HG02588 (cell line): ENCODE measurements around the gene EFHD2.
"Not testable (repeated sequence)": the region's sequence is repeated elsewhere in the genome, so short reads cannot be mapped to it uniquely, and the experiment has no call there.

Experiments
- ATAC-seq: cut with Tn5 transposase; IDR thresholded peaks from one replicate; pipeline ENCODE4 v1.9.1; 2021; ENCODE audit warnings: mild to moderate bottlenecking, moderate library complexity; ENCODE audit not compliant: unreplicated experiment

EFHD2 gene

DNA sequence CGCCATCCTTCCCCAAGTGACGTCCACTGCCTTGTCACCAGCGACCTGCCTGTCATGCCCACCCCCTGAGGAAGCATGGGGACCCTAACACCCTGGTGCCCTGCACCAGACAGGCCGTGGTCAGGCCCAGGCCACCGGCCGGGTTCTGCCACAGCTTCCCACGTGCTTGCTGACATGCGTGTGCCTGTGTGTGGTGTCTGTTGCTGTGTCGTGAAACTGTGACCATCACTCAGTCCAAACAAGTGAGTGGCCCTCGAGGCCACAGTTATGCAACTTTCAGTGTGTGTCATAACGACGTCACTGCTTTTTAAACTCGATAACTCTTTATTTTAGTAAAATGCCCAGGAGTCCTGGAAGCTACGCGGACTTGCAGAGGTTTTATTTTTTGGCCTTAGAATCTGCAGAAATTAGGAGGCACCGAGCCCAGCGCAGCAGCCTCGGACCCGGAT, 20.0 kb downstream of the EFHD2 start:
- no peak for ATAC-seq

DNA sequence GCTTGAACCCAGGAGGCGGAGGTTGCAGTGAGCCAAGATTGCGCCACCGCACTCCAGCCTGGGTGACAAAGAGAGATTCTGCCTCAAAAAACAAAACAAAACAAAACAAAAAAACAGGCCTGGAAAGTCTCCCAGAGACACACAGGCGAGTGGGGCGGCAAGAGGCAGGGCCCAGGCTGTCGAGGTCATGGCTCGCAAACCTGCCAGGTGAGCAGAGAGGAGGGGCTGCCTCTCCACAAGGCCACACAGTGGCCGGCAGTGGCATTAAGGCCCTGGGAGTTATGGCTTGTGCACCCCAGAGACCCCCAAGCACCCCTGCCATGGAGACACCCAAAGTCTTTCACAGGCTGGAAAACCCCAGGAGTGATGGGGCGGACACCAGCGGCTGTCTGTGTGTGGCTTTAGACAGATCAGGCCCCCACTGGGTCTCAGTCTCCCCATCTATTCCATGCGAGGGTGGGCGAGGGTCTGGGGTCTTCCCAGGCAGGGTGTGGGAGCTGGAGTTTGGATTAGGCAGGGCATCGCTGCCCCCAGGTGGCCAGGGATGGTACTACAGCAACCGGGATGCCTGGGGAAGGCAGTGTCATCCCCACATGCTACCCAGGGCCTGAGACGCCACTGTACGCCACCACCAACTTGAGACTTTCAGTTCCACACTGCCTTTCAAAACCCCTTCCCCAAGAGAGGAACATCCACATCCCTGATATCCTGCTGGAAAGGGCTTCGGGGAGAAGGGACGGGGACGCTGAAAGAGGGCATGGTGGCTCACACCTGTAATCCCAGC, 21.3 kb downstream of the EFHD2 start:
- no peak for ATAC-seq

GRCh38 chr1:15431571-15431948, 21.9 kb downstream of the EFHD2 start:
- ATAC-seq = no peak

GRCh38 chr1:15432324-15432723, 22.6 kb downstream of the EFHD2 start:
- ATAC-seq = no peak

DNA sequence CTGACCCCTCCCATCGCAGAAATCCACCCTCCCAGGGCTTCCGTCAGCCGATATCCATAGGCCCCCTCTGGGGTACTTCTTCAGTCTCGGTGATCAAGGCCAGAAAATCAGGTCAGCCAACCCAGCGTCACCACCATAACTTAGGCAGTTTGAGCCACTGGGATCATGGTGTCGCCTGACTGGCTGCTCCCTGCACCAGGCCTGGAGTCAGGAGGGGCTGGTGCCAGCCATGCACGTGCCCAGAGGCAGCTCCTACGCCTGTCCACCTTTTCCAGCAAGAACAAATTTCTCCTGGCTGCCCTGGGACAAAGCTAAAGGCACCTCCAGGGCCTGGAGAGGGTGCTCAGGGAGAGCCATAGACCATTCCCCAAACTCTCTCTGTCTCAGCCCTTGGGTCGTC, 23.8 kb downstream of the EFHD2 start:
- ATAC-seq = no peak

DNA sequence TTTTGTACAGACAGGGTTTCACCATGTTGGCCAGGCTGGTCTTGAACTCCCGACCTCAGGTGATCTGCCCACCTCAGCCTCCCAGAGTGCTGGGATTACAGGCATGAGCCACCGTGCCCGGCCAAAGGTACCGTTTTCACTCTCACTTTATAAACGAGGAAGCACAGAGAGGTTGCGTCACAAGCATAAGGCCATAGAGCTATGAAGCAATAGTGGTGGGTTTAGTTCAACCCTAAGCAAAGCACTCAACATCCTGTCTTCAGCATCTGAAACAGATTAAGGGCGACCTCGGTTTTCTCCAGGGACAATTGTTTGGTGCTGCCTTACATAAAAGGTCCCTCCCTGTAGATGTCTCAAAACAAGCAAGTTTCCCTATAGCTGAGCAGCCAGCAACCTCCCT, 25.1 kb downstream of the EFHD2 start:
- not testable (repeated sequence) for ATAC-seq

GRCh38 chr1:15435239-15436077, 25.8 kb downstream of the EFHD2 start:
- no peak for ATAC-seq

DNA sequence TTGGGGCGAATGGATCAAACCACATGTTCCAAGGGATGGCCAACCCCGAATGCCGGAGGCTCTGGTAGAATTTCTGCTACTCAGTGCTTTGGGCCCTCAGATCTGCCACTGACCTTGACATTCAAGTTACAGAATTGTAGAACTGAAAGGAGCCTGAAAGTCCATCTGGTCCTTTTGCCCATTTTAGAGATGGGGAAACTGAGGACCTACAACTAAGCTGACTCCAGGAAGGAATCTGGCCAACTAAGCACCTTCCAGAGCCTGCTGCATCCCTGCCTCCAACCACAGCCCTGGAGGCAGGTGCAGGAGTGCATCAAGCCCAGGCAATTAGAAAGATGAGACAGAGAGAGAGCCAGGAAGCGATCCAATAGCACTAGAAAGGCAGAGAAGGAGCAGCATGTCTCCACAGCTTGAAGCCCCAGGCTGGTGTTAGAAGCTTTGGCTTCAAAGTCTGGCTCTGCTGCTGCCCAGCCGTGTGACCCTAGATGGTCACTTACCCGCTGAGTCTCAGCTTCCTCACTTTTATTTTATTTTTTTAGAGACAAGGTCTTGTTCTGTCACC, 27.3 kb downstream of the EFHD2 start:
- no peak for ATAC-seq

DNA sequence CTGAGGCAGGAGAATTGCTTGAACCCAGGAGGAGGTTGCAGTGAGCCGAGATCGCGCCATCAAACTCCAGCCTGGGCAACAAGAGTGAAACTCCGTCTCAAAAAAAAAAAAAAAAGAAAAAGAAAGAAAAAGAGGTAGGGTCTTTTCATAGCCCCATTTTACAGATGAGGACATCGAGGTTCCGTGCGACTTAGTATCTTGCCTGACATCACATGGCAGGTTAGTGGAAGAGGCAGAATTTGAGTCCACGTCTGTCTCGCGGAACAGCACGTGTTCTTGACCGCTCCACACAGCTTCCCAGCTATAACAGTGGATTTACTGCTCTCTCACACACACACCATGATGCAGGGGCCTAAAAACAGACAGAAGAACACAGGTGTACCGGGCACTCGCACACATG, 29.6 kb downstream of the EFHD2 start:
- no peak for ATAC-seq

GRCh38 chr1:15440357-15440756, 30.7 kb downstream of the EFHD2 start:
- no peak for ATAC-seq

DNA sequence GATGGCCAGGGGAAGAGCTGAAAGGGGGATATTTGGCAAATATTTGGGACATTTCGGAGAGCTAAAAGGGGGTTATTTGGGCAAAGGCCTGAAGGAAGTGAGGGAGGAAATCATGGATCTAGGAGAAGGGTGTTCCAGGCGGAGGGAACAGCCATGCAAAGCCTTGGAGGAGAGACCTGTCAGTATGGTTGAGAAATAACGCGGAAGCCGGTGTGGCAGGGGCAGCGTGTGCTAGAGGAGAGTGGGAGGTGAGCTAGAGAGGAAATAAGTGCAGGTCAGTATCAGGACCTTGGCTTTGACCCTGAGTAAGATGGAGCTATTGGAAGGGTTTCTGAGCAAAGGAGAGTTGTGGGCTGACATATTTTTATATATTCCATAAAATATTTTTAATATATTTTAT, 31.6 kb downstream of the EFHD2 start:
- no peak for ATAC-seq

DNA sequence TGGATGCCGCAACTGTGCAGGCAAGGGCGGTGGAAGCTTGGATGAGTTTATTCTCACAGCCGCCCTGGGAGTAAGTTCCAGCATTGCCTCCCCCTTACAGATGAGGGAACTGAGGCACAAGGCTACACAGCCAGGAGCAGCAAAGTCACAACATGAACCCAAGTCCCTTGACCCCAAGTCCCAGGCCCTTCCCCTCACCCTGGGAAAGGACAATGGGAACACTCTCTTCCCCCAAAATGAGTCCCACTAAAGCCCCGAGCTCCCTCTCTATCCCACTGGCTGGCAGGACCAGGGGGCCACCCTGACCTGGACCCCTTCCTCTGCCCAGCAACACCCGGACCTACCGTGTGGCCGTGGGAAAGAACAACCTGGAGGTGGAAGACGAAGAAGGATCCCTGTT, 32.4 kb downstream of the EFHD2 start:
- no peak for ATAC-seq

GRCh38 chr1:15442759-15443158, 33.1 kb downstream of the EFHD2 start:
- ATAC-seq = no peak

DNA sequence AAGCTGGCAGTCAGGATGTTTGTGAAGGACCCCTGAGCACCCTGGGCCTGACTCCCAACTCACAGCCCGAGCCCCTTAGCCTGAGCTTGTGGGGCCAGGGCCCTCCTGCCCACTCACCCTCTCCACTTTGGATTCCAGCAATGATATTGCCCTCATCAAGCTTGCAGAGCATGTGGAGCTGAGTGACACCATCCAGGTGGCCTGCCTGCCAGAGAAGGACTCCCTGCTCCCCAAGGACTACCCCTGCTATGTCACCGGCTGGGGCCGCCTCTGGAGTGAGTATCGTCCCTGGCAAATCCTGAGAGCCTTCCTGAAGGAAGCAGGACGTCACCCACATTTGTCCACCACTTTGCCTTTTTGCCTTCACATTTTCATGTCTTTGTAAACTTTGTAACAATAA, 33.6 kb downstream of the EFHD2 start:
- no peak for ATAC-seq

- no peak for ATAC-seq
These were observed 35.0 kb downstream of the EFHD2 start for GRCh38 chr1:15444468-15445389.

DNA sequence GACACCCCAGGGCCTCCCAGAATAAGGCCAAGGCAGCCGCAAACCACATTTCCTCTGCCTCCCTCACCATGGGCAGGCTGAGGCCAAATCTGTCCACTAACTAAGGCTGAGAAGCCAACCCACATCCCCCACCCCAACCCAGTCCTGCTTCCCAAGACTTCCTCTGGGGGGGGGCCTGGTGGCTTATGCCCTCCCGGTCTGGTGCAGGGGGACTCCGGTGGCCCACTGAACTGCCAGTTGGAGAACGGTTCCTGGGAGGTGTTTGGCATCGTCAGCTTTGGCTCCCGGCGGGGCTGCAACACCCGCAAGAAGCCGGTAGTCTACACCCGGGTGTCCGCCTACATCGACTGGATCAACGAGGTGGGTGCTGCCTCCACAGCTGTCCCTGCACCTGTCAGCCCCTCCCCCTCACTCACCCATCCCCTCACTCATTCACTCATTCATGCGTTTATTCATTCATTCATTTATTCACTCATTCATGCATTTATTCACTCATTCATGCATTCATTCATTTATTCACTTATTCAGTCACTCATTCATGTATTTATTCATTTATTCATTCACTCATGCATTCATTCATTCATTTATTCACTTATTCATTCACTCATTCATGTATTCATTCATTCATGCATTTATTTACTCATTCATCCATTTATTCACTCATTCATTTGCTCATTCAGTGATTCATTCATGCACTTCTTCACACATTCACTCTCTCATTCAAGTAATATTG, 35.9 kb downstream of the EFHD2 start:
- ATAC-seq = no peak

DNA sequence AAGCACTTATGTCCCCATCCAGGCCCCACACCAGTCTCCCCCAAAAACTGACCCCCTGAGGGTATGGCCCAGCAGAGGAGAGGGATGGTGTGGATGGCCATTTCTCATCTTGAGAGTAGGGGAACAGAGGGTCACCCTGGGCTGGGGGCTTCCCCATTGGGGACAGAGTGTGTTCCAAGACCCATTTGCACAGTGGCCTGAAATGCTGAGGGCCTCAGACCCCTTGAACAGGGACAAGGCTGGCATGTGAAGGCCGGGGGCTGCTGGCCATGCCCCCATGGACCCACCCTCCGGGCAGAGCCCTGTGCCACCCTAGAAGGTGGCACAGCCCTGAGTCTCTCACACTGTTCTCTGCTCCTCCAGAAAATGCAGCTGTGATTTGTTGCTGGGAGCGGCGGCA, 36.5 kb downstream of the EFHD2 start:
- ATAC-seq = no peak

DNA sequence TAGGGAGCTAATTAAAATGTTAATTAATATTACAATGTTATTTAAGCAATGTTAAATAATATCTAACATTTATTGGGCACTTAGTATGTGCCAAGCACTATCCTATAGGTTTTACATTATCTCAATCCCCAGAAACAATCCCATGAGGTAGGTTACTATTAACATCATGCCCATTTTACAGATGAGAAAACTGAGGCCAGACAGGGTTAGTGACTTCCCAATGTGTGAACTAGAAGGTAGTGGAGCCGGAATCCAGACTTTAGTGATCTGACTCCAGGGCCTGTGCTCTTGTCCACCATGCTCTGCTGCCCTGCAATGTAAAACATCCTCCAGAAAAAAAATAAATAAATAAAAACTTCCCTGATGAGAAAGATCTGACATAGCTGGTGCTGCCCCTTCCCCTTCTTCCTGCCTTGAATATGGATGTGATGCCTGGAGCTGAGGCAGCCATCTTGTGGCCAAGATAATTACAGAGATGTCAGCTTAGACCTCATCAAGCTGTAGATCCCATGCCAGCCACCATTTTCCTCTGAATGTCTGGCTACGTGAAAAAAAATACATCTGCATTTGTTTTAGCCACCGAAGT, 39.3 kb downstream of the EFHD2 start:
- ATAC-seq = no peak

- ATAC-seq = no peak
These were observed 39.9 kb downstream of the EFHD2 start for GRCh38 chr1:15449567-15449966.
